Fibroblast of lung (primary cell): ENCODE measurements around the gene FZD10. TPM values are rescaled to one million over a fixed set of nuclear protein-coding genes. Genes with fewer than 3 reads are reported as not detected.

Experiments
- DNase-seq, 2 donors: peaks; one replicate each; pipeline versions ENCODE4 v3.0.0 to v3.0.0-alpha.2; 2010; ENCODE audit warnings: low read depth in 2 of 2
- H2AFZ ChIP-seq: 2 replicates; pipeline ENCODE4 v1.5.1; 2012; ENCODE audit warnings: low read length, control low read depth, inconsistent platforms
- H3K27ac ChIP-seq: 2 replicates; pipeline ENCODE4 v1.5.1; 2011; ENCODE audit warnings: low read length, control low read depth; ENCODE audit not compliant: insufficient read depth
- H3K27me3 ChIP-seq: 2 replicates; pipeline ENCODE4 v1.5.1; 2011; ENCODE audit warnings: mild to moderate bottlenecking, low read length; ENCODE audit not compliant: control insufficient read depth, insufficient read depth
- H3K36me3 ChIP-seq: 2 replicates; pipeline ENCODE4 v1.5.1; 2011; ENCODE audit warnings: low read length; ENCODE audit not compliant: control insufficient read depth, insufficient read depth
- H3K4me1 ChIP-seq: 2 replicates; pipeline ENCODE4 v1.5.1; 2011; ENCODE audit warnings: low read length; ENCODE audit not compliant: control insufficient read depth, insufficient read depth; ENCODE audit errors: extremely low read depth
- H3K4me2 ChIP-seq: 2 replicates; pipeline ENCODE4 v1.5.1; 2011; ENCODE audit warnings: low read length, control low read depth; ENCODE audit not compliant: insufficient read depth; ENCODE audit errors: extremely low read depth
- H3K4me3 ChIP-seq, 4 experiments: fragments of 200-600 bp in 1 of 4; sonication (generic) in 1 of 4; replicated peaks in 1 of 4; 2 replicates each; pipeline ENCODE4 v1.5.1; 2011 to 2016; ENCODE audit warnings: low read length in 4 of 4, low read depth in 3 of 4, mild to moderate bottlenecking in 3 of 4, control low read depth in 2 of 4, inconsistent platforms in 1 of 4, mixed read lengths in 1 of 4; ENCODE audit not compliant: insufficient read depth in 1 of 4; ENCODE audit errors: control extremely low read depth in 1 of 4
- H3K79me2 ChIP-seq: 2 replicates; pipeline ENCODE4 v1.5.1; 2012; ENCODE audit warnings: mild to moderate bottlenecking, low read length, inconsistent platforms; ENCODE audit not compliant: control insufficient read depth, insufficient read depth
- H3K9ac ChIP-seq: 2 replicates; pipeline ENCODE4 v1.5.1; 2011; ENCODE audit warnings: mild to moderate bottlenecking, low read length, control low read depth; ENCODE audit not compliant: insufficient read depth
- H3K9me3 ChIP-seq: 2 replicates; pipeline ENCODE4 v1.5.1; 2012; ENCODE audit warnings: low read depth, low read length; ENCODE audit not compliant: control insufficient read depth, insufficient read depth
- H4K20me1 ChIP-seq: 2 replicates; pipeline ENCODE4 v1.5.1; 2011; ENCODE audit warnings: low read length; ENCODE audit not compliant: control insufficient read depth, insufficient read depth; ENCODE audit errors: extremely low read depth
- CTCF ChIP-seq, 2 donors: IDR thresholded peaks in 1 of 2; conservative IDR thresholded peaks in 1 of 2; 1 replicate in 1 of 2; 2 replicates in 1 of 2; pipeline ENCODE4 v1.5.1; 2011 to 2012; ENCODE audit warnings: low read length in 2 of 2, control low read depth in 1 of 2, inconsistent platforms in 1 of 2, low read depth in 1 of 2, mild to moderate bottlenecking in 1 of 2
- EZH2 ChIP-seq: IDR thresholded peaks from 2 replicates; pipeline ENCODE4 v1.5.1; 2012; ENCODE audit warnings: low read length, control low read depth, mild to moderate bottlenecking; ENCODE audit errors: missing control alignments
- polyA plus RNA-seq, 2 donors: library from polyadenylated mRNA; depleted of rRNA in 1 of 2; stranded (reverse) in 1 of 2; unstranded in 1 of 2; fragments of >200 nt; gene quantifications; 2 replicates each; pipeline ENCODE4 v1.2.1, GENCODE V29; 2011 to 2012; ENCODE audit warnings: missing spikeins in 1 of 2
- total RNA-seq: library from RNA; depleted of rRNA; stranded (reverse); fragments of >200 nt; gene quantifications from 2 replicates; pipeline ENCODE4 v1.2.1, GENCODE V29; 2014

The FZD10 gene
- total and polyA plus RNA-seq, 2 donors (not counting 1 experiment from before 2014, with no cell fraction given), result under 0.01 to 0.03 TPM

GRCh38 chr12:130194154-130194553 lies 31.9 kb downstream of the FZD10 start:
- no peak overlapping the region for H2AFZ ChIP-seq
- no peaks in the 10 kb centered on the region for H3K36me3 ChIP-seq
- H3K4me1 ChIP-seq, result no peaks in the 10 kb centered on the region
- H3K4me3 ChIP-seq, result no peak overlapping the region
- H3K79me2 ChIP-seq, result no peaks in the 10 kb centered on the region
- H3K27me3 ChIP-seq, result no peaks in the 10 kb centered on the region
- no peak overlapping the region for H3K4me2 ChIP-seq
- H3K27ac ChIP-seq, result no peak overlapping the region
- no peak overlapping the region for H3K9ac ChIP-seq
- H3K9me3 ChIP-seq, result no peaks in the 10 kb centered on the region
- no peaks in the 10 kb centered on the region for H4K20me1 ChIP-seq
- no peak for TF ChIP-seq CTCF (conservative IDR thresholded peaks at IDR 0.05 in 1 of 2, IDR thresholded peaks at IDR 0.05 in 1 of 2; ENCODE audit: low read depth in 1 of 2, low read length in 2 of 2)
- TF ChIP-seq EZH2, result no peak
- DNase-seq, result no peak

- H3K9me3 ChIP-seq, result no peaks in the 10 kb centered on the region
- TF ChIP-seq CTCF (conservative IDR thresholded peaks at IDR 0.05 in 1 of 2, IDR thresholded peaks at IDR 0.05 in 1 of 2; ENCODE audit: low read depth in 1 of 2, low read length in 2 of 2) (no peak), EZH2 (no peak)
- no peaks in the 10 kb centered on the region for H4K20me1 ChIP-seq
- DNase-seq, result no peak
- H3K4me2 ChIP-seq, result no peak overlapping the region
- H3K27ac ChIP-seq, result no peak overlapping the region
- H3K36me3 ChIP-seq, result no peaks in the 10 kb centered on the region
- no peak overlapping the region for H3K4me3 ChIP-seq
- H3K4me1 ChIP-seq, result no peaks in the 10 kb centered on the region
- H3K9ac ChIP-seq, result no peak overlapping the region
- no peaks in the 10 kb centered on the region for H3K27me3 ChIP-seq
- H3K79me2 ChIP-seq, result no peaks in the 10 kb centered on the region
- no peak overlapping the region for H2AFZ ChIP-seq
Measured at GRCh38 chr12:130195369-130195768, 33.1 kb downstream of the FZD10 start.

GRCh38 chr12:130195776-130196175 lies 33.5 kb downstream of the FZD10 start:
- Histone ChIP-seq H3K4me3 (no peak overlapping the region), H3K9ac (no peak overlapping the region), H2AFZ (no peak overlapping the region), H3K27ac (no peak overlapping the region), H4K20me1 (no peaks in the 10 kb centered on the region), H3K27me3 (no peaks in the 10 kb centered on the region), H3K79me2 (no peaks in the 10 kb centered on the region), H3K36me3 (no peaks in the 10 kb centered on the region), H3K4me2 (no peak overlapping the region), H3K4me1 (no peaks in the 10 kb centered on the region), H3K9me3 (no peaks in the 10 kb centered on the region)
- TF ChIP-seq CTCF (conservative IDR thresholded peaks at IDR 0.05 in 1 of 2, IDR thresholded peaks at IDR 0.05 in 1 of 2; ENCODE audit: low read depth in 1 of 2, low read length in 2 of 2) (no peak), EZH2 (no peak)
- no peak for DNase-seq
